Kidney (tissue), 14 donors: ENCODE measurements around the gene BABAM2. TPM values are rescaled to one million over a fixed set of nuclear protein-coding genes. Genes with fewer than 3 reads are reported as not detected.

Experiments
- DNase-seq, 5 donors: peaks; one replicate each; pipeline ENCODE4 v3.0.0-alpha.2; 2013 to 2020
- FAIRE-seq: peaks from 2 replicates; lab custom pipeline; 2012; peaks lifted over from hg19 to GRCh38; lab: Jason Lieb, UNC
- H3K27ac ChIP-seq, 2 donors: one replicate each; pipeline ENCODE4 v1.7.0; 2013; ENCODE audit warnings: low read depth in 2 of 2, low read length in 2 of 2, inconsistent platforms in 1 of 2
- H3K27me3 ChIP-seq: one replicate; pipeline ENCODE4 v1.7.1; 2013; ENCODE audit warnings: low read length, inconsistent platforms; ENCODE audit not compliant: control insufficient read depth, insufficient read depth
- H3K36me3 ChIP-seq, 3 donors: one replicate each; pipeline versions ENCODE4 v1.7.0 to v1.7.1; 2013; ENCODE audit warnings: low read length in 3 of 3, control low read depth in 1 of 3, inconsistent platforms in 1 of 3; ENCODE audit not compliant: insufficient read depth in 3 of 3, control insufficient read depth in 2 of 3
- H3K4me1 ChIP-seq, 3 donors: one replicate each; pipeline versions ENCODE4 v1.7.0 to v1.7.1; 2013; ENCODE audit warnings: low read length in 3 of 3, inconsistent platforms in 1 of 3, low read depth in 1 of 3; ENCODE audit not compliant: control insufficient read depth in 2 of 3, insufficient read depth in 2 of 3
- H3K4me3 ChIP-seq, 3 donors: one replicate each; pipeline versions ENCODE4 v1.7.0 to v1.8.1; 2013; ENCODE audit warnings: low read length in 3 of 3, control low read depth in 1 of 3, inconsistent platforms in 1 of 3
- H3K9ac ChIP-seq, 3 donors: one replicate each; pipeline versions ENCODE4 v1.7.0 to v1.7.1; 2013; ENCODE audit warnings: low read length in 3 of 3, control low read depth in 1 of 3, inconsistent platforms in 1 of 3
- H3K9me3 ChIP-seq, 3 donors: one replicate each; pipeline versions ENCODE4 v1.7.0 to v1.7.1; 2013; ENCODE audit warnings: low read length in 3 of 3, control low read depth in 1 of 3, inconsistent platforms in 1 of 3; ENCODE audit not compliant: control insufficient read depth in 2 of 3, insufficient read depth in 1 of 3
- CTCF ChIP-seq: IDR thresholded peaks from 3 replicates; pipeline ENCODE4 v1.5.1; 2012; ENCODE audit warnings: mild to moderate bottlenecking, moderate library complexity, borderline replicate concordance; ENCODE audit not compliant: insufficient read depth; ENCODE audit errors: extremely low read depth
- intact Hi-C: fragments of 100-400 bp; cut with DNase I; formaldehyde crosslinking; loops from one replicate; pipeline ENCODE4 v1.11.1; 2022
- polyA plus RNA-seq: library from polyadenylated mRNA; stranded (reverse); fragments of 350-450 nt; fragmentation: Illumina TruSeq; extraction: RNeasy Lipid Tissue Mini Kit (QIAGEN cat#74804); gene quantifications from one replicate; pipeline ENCODE4 v1.2.3, GENCODE V29; 2014; ENCODE audit warnings: low read depth, low replicate concordance; ENCODE audit not compliant: insufficient read depth
- total RNA-seq: library from RNA; stranded (reverse); fragmentation: NEBNext Ultra II Directional; extraction: Animal tissue kit (Norgen Biotek cat#: 25700); gene quantifications from one replicate; pipeline ENCODE4 v1.2.1, GENCODE V29; 2021
- donor health status: control.
- donor health status: control.
- donor health status: control.
- donor health status: control.
- donor health status: control.
- donor health status: DM: yes; HTN: yes; CAD: no.
- donor health status: Normal renal cell carcinoma (clear cell type).

BABAM2 gene
- total and polyA plus RNA-seq, 2 donors from 2014 or later = 68.4 to 74.1 TPM

DNA sequence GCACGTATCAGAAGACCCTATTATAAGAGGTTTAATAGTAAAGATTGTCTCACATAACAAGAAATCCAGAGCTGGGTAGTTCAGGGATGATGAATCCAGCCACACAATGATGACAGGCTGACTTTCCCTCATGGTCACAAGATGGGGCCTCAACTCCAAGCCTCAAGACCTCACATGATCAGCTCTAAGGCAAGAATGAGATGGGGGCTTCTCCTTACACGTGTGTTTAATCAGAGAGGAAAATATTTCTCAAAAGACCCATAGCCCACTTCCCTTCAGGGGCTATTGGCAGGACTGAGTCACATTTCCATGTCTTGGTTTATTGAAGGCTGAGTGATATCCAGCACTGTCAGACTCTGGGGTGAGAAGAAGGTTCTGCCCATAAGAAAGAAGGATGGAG is 402.0 kb downstream of the BABAM2 start:
- no peak overlapping the region for H3K9ac ChIP-seq
- FAIRE-seq = no peak

DNA sequence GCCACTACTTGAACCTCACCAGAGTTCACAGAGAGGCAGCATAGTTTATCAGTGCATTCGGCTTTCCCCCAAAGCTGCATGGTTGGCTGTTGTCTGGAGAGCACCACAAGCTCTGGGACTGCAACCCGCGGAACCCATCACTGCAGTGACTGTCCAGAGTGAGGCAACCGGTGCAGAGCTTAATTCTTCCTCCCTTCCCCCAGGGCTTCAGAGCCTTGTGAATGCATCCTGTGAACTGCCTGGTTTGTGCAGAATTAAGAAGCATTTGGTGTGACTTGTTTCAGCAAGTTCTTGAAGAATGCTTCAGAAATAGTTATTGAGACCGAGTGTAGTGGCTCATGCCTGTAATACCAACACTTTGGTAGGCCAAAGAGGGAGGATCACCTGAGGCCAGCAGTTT is 402.9 kb downstream of the BABAM2 start:
- H3K4me3 ChIP-seq = no peak overlapping the region
- DNase-seq = no peak
- no peak overlapping the region for H3K9ac ChIP-seq
- no peaks in the 10 kb centered on the region for H3K9me3 ChIP-seq
- intact Hi-C loops = no loop called here
- H3K4me1 ChIP-seq = no peaks in the 10 kb centered on the region
- no peaks in the 10 kb centered on the region for H3K27me3 ChIP-seq
- no peak for FAIRE-seq
- H3K36me3 ChIP-seq = no peaks in the 10 kb centered on the region
- no peak for TF ChIP-seq CTCF
- H3K27ac ChIP-seq = no peak overlapping the region

More for the DNA sequence above, 402.0 kb downstream of the BABAM2 start:
- H3K9me3 ChIP-seq = no peaks in the 10 kb centered on the region
- H3K4me1 ChIP-seq = peaks cover 0 to 2% (median 0%) of the 10 kb centered on the region in 3 donors
- H3K27me3 ChIP-seq = no peaks in the 10 kb centered on the region
- H3K4me3 ChIP-seq = no peak overlapping the region
- intact Hi-C loops = no loop called here
- no peaks in the 10 kb centered on the region for H3K36me3 ChIP-seq
- TF ChIP-seq CTCF = no peak
- DNase-seq = no peak
- H3K27ac ChIP-seq = no peak overlapping the region

DNA sequence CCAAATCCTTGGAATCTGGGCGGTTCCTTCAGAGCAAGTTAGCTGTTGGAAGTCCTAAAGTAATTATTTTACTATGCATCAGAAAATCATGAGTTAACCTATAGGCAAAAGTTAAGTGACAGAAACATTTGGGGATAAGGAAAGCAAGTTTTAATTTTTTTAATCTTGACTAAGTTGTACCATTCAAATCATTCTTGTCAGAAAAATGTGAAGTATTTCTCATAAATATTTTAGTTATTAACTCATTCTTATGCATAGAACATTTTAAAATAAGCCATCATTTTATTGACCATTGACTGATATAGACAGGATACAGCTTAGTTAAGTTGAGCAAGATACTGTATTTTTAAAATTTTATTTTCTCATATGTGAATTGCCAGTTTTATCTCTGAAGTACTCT is 403.9 kb downstream of the BABAM2 start:
- DNase-seq (no peak), FAIRE-seq (no peak)
- Histone ChIP-seq H3K36me3 (peaks cover 0 to 5% (median 0%) of the 10 kb centered on the region in 3 donors), H3K4me1 (no peaks in the 10 kb centered on the region), H3K27me3 (no peaks in the 10 kb centered on the region), H3K9ac (no peak overlapping the region), H3K27ac (no peak overlapping the region), H3K4me3 (no peak overlapping the region), H3K9me3 (no peaks in the 10 kb centered on the region)
- TF ChIP-seq CTCF = no peak
- intact Hi-C loops = no loop called here

DNA sequence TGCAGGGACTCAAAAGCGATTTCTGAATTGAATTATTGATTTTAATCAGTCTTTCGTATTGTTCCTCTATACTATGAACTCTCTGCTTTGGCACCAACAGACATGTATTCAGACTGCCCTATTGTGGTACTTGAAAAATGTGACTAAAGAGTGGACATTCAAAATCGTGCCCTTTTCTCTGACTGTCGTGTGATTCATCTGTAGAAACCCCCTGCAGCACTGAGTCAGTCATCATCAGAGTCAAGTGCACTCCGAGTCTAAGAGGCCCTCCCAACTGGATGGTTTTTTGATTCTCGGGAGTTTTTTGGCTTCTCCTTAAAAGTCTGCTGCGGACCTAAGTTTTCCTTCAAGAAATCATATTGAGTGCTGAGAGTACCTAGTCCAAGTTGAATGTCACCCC is 405.7 kb downstream of the BABAM2 start:
- Histone ChIP-seq H3K9me3 (no peaks in the 10 kb centered on the region), H3K4me1 (peaks cover 0 to 2% (median 0%) of the 10 kb centered on the region in 3 donors), H3K36me3 (peaks cover 0 to 10% (median 0%) of the 10 kb centered on the region in 3 donors), H3K27me3 (no peaks in the 10 kb centered on the region), H3K9ac (no peak overlapping the region), H3K4me3 (no peak overlapping the region), H3K27ac (no peak overlapping the region)
- FAIRE-seq (no peak), DNase-seq (no peak)
- intact Hi-C loops = no loop called here
- no peak for TF ChIP-seq CTCF
